ENCODE measurements around the gene KNDC1.

Gene KNDC1

DNA sequence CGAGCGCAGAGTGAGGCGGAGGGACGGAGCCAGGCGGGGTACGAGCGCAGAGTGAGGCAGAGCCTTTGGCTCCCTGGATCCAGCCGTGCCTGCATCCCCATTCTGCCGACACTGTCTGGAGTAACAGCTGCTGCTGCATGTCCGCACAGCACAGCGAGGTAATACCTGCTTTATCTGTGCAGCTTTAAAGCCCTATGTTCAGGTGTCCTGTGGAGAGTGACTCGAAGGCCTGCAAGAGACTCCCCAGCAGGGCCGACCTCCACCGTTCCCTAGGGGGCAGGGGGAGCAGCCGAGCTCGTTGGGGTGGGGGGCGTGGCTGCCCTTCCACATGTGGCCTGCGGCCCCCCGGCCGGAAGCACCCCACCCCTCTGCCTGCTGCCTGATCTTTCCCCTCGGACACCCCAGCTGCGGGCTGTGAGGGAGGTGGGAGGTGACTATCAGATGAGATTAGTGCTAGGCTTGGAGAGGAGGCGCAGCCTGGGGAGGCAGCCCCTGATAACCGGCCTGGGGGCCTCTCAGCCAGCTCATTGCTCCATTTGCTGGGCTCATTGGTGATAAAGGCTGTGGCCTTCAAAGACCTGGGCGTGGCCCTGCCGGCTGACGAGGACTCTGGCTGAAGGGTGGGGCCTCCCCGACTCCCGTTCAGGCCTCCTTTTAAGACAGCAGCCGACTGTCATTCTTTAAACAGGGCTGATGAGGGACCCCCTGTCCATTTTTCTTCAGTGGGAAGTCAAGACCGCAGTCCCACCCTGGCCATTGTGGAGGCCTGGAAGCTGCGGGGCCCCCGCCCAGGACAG is 85.6 kb downstream of the KNDC1 start:
- TF ChIP-seq, protein P1, sequence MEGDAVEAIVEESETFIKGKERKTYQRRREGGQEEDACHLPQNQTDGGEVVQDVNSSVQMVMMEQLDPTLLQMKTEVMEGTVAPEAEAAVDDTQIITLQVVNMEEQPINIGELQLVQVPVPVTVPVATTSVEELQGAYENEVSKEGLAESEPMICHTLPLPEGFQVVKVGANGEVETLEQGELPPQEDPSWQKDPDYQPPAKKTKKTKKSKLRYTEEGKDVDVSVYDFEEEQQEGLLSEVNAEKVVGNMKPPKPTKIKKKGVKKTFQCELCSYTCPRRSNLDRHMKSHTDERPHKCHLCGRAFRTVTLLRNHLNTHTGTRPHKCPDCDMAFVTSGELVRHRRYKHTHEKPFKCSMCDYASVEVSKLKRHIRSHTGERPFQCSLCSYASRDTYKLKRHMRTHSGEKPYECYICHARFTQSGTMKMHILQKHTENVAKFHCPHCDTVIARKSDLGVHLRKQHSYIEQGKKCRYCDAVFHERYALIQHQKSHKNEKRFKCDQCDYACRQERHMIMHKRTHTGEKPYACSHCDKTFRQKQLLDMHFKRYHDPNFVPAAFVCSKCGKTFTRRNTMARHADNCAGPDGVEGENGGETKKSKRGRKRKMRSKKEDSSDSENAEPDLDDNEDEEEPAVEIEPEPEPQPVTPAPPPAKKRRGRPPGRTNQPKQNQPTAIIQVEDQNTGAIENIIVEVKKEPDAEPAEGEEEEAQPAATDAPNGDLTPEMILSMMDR (IDR thresholded peaks at IDR 0.05; ENCODE audit: borderline replicate concordance, insufficient read depth, low read depth, low read length), result no peak
- no peak overlapping the region for H3K4me3 ChIP-seq (ENCODE audit: low read depth, low read length)

- TF ChIP-seq, protein P1 (IDR thresholded peaks at IDR 0.05; ENCODE audit: borderline replicate concordance, insufficient read depth, low read depth, low read length), result no peak
- H3K4me3 ChIP-seq (ENCODE audit: low read depth, low read length), result no peak overlapping the region
Measured at GRCh38 chr10:133246236-133246626, 86.2 kb downstream of the KNDC1 start.

DNA sequence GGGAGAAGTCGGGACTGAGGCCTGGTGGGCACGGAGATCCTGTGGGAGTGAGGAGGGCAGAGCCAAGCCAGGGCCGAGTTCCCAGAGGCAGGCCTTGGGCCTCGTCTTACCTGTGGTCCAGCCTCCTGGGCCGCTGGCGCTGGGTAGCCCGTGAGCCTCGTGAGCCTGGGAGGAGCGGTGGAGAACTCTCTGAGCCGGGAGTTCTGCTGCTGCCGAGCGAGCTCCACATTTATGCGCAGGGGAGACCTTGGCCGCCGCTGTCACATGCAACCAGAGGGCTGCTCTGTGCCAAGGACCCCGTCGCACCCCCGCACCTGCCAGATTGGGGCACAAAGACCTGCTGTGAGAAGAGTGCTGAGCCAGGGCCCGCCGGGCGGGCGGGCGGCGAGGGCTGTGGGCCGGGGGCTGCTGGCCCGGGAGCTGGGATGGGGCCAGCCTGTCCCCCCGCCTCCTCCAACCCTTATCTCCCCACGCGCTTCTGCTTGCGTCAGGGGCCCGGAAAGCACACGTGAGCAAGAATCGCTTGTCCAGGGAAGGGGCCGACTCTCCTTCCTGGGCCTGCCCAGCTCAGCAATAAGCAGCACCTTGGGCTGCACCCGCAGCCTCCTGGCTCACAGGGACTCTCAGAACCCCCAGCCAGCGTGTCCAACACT is 87.8 kb downstream of the KNDC1 start:
- TF ChIP-seq, protein P1 (IDR thresholded peaks at IDR 0.05; ENCODE audit: borderline replicate concordance, insufficient read depth, low read depth, low read length), result no peak
- H3K4me3 ChIP-seq (ENCODE audit: low read depth, low read length), result no peak overlapping the region

- H3K4me3 ChIP-seq (ENCODE audit: low read depth, low read length), result no peak overlapping the region
- TF ChIP-seq, protein P1 (IDR thresholded peaks at IDR 0.05; ENCODE audit: borderline replicate concordance, insufficient read depth, low read depth, low read length), result no peak
Measured at GRCh38 chr10:133248334-133248715, 88.3 kb downstream of the KNDC1 start.

DNA sequence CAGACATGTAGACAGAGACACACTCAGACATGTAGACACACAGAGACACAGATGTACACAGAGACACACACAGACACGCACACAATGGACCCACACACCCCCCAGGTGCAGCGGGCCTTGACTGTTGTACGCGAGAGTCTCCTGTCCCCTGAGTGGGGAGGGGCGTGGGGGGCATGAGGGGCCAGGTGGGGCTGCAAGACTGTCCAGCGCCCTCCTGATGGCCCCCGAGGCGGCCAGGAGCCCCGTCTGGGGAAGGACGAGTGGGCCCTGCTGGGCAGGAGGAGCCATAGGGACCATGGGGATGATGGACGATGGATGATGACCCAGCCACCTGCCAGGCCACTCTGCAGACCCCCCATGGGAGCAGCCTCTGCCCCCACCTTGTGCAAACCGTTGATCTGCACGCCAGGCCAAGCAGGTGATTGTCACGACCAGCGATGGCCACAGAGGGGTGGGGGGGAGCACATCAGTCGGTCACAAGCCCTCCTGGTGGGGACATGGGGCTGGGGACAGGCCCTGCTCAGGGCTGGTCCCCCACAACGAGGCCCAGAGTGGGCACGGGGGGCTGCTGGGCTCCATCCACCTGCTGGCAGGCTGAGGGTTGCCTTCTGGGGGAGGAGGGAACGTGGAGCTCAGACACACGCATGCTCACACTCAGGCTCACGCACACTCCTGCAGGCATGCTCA is 89.2 kb downstream of the KNDC1 start:
- H3K4me3 ChIP-seq (ENCODE audit: low read depth, low read length), result no peak overlapping the region
- TF ChIP-seq, protein P1 (IDR thresholded peaks at IDR 0.05; ENCODE audit: borderline replicate concordance, insufficient read depth, low read depth, low read length), result 0 out of 2 replicates have a peak, but pooled peaks have one; percentile 17

- TF ChIP-seq, protein P1 (IDR thresholded peaks at IDR 0.05; ENCODE audit: borderline replicate concordance, insufficient read depth, low read depth, low read length), result no peak
- H3K4me3 ChIP-seq (ENCODE audit: low read depth, low read length), result no peak overlapping the region
Measured at GRCh38 chr10:133249975-133250754, 90.1 kb downstream of the KNDC1 start.

All from GM12875 (cell line).